Right lobe of liver (tissue), 6 donors: ENCODE results near the gene TSEN34. TPM values are rescaled to one million over a fixed set of nuclear protein-coding genes. Genes with fewer than 3 reads are reported as not detected.

Source experiments
- ATAC-seq, 4 donors: fragments of 200-7000 bp; cut with Tn5 transposase; one replicate each; pipeline ENCODE4 v1.9.1; 2020; ENCODE audit warnings: mild to moderate bottlenecking in 4 of 4, moderate library complexity in 4 of 4
- DNase-seq, 3 donors: peaks; one replicate each; pipeline ENCODE4 v3.0.0-alpha.2; 2020
- H3K27ac ChIP-seq, 3 donors: fragments of 200-600 bp; one replicate each; pipeline ENCODE4 v1.8.0; 2022
- H3K27me3 ChIP-seq, 2 donors: fragments of 200-600 bp; one replicate each; pipeline ENCODE4 v1.8.0; 2022
- H3K36me3 ChIP-seq, 4 donors: fragments of 200-600 bp; sonication (generic) in 1 of 4; one replicate each; pipeline versions ENCODE4 v1.5.1 to v1.8.0; 2017 to 2022; ENCODE audit warnings: control low read depth in 1 of 4
- H3K4me1 ChIP-seq, 4 donors: fragments of 200-600 bp; sonication (generic) in 1 of 4; one replicate each; pipeline versions ENCODE4 v1.5.1 to v1.8.0; 2017 to 2022; ENCODE audit warnings: control low read depth in 1 of 4
- H3K4me3 ChIP-seq, 3 donors: fragments of 200-600 bp; one replicate each; pipeline ENCODE4 v1.8.0; 2022
- H3K9me3 ChIP-seq, 4 donors: fragments of 200-600 bp; sonication (generic) in 1 of 4; one replicate each; pipeline versions ENCODE4 v1.5.1 to v1.8.0; 2017 to 2022; ENCODE audit warnings: control low read depth in 1 of 4
- CTCF ChIP-seq, 4 donors: fragments of 200-600 bp in 3 of 4; fragments of 450-650 bp in 1 of 4; IDR thresholded peaks; one replicate each; pipeline versions ENCODE4 v1.5.1 to v1.8.0; 2016 to 2022; ENCODE audit warnings: antibody characterized with exemption in 4 of 4, mild to moderate bottlenecking in 2 of 4
- POLR2A ChIP-seq: fragments of 450-650 bp; IDR thresholded peaks from one replicate; pipeline ENCODE4 v1.6.1; 2017; ENCODE audit warnings: antibody characterized with exemption, mild to moderate bottlenecking
- WGBS: methylation state at CpG from one replicate; pipeline ENCODE4 v1.1.6; 2018; ENCODE audit warnings: low coverage, low lambda C conversion rate; ENCODE audit not compliant: insufficient coverage; ENCODE audit errors: missing lambda C conversion rate; 5-methylcytosine and 5-hydroxymethylcytosine counted together
- intact Hi-C, 2 donors: fragments of 100-400 bp; cut with DNase I; formaldehyde crosslinking; loops; one replicate each; pipeline versions ENCODE4 v1.11.2 to v1.14.1; 2022
- total RNA-seq, 6 experiments: library from RNA; depleted of rRNA in 2 of 6; stranded (reverse); fragments of >200 nt in 2 of 6; fragmentation: NEBNext Ultra II Directional in 3 of 6; extraction: Animal tissue kit (Norgen Biotek cat#: 25700) in 3 of 6; gene quantifications; one replicate each; pipeline versions ENCODE4 v1.1.0 to v1.2.4, GENCODE V29; 2016 to 2023
- donor health status: DM: no; HTN: yes; CAD: no.
- donor health status: DM: no; HTN: no; CAD: no.
- donor health status: DM: no; HTN: no; CAD: no.
- donor health status: DM: no; HTN: yes; CAD: no.
- donor health status: DM: no; HTN: yes; CAD: no.

TSEN34 gene
- total RNA-seq, 6 experiments from 2014 or later: 11.8 to 31.9 (median 17.9) TPM

- ATAC-seq (peak; percentile 4 to 32 (median 17)), DNase-seq (peak in 1 of 3 donors; percentile 55)
- WGBS: 64% methylated on average over 5 of the region's 7 CpGs
- H3K27ac ChIP-seq: peak overlapping the region in 2 of 3 donors; percentile 62 to 88
- intact Hi-C loops: no loop called here
- H3K4me1 ChIP-seq: peaks cover 0 to 21% (median 11%) of the 10 kb centered on the region in 4 donors
- TF ChIP-seq CTCF (IDR thresholded peaks at IDR 0.05) (no peak), POLR2A (no peak)
- H3K4me3 ChIP-seq: no peak overlapping the region
- no peaks in the 10 kb centered on the region for H3K27me3 ChIP-seq
- H3K36me3 ChIP-seq: peaks cover 0 to 28% (median 12%) of the 10 kb centered on the region in 4 donors
- no peaks in the 10 kb centered on the region for H3K9me3 ChIP-seq
Observed at GRCh38 chr19:54196536-54196935, 5.4 kb downstream of the TSEN34 start.

GRCh38 chr19:54197121-54197520, 6.0 kb downstream of the TSEN34 start:
- H3K27me3 ChIP-seq: no peaks in the 10 kb centered on the region
- peaks cover 0 to 22% (median 11%) of the 10 kb centered on the region in 4 donors for H3K4me1 ChIP-seq
- intact Hi-C loops: no loop called here
- H3K36me3 ChIP-seq: peaks cover 3 to 34% (median 13%) of the 10 kb centered on the region in 4 donors
- 43% methylated on average over 3 of the region's 3 CpGs for WGBS
- no peak overlapping the region for H3K4me3 ChIP-seq
- no peaks in the 10 kb centered on the region for H3K9me3 ChIP-seq
- DNase-seq: peak in 1 of 3 donors; percentile 14
- peak overlapping the region in 2 of 3 donors; percentile 62 to 88 for H3K27ac ChIP-seq
- no peak for ATAC-seq
- TF ChIP-seq POLR2A (no peak), CTCF (IDR thresholded peaks at IDR 0.05) (no peak)

- TF ChIP-seq POLR2A (no peak), CTCF (IDR thresholded peaks at IDR 0.05) (no peak)
- Histone ChIP-seq H3K27me3 (no peaks in the 10 kb centered on the region), H3K4me3 (no peak overlapping the region), H3K9me3 (no peaks in the 10 kb centered on the region), H3K36me3 (peaks cover 5 to 36% (median 14%) of the 10 kb centered on the region in 4 donors), H3K4me1 (peaks cover 0 to 43% (median 21%) of the 10 kb centered on the region in 4 donors), H3K27ac (peak overlapping the region in 1 of 3 donors; percentile 86)
- intact Hi-C loops: no loop called here
- ATAC-seq: no peak
- no peak for DNase-seq
- WGBS: 88% methylated on average over 11 of the region's 16 CpGs
Observed at GRCh38 chr19:54199401-54199800, 8.3 kb downstream of the TSEN34 start.

GRCh38 chr19:54201172-54201701, 10.1 kb downstream of the TSEN34 start:
- ATAC-seq: peak in 2 of 4 donors; percentile 0
- Histone ChIP-seq H3K4me3 (peak overlapping the region; percentile 65 to 71 (median 69)), H3K36me3 (peaks cover 9 to 50% (median 27%) of the 10 kb centered on the region in 4 donors), H3K27ac (peak overlapping the region; percentile 86 to 95 (median 94)), H3K4me1 (peaks cover 0 to 60% (median 31%) of the 10 kb centered on the region in 4 donors), H3K27me3 (no peaks in the 10 kb centered on the region), H3K9me3 (no peaks in the 10 kb centered on the region)
- DNase-seq: peak in 1 of 3 donors; percentile 57
- intact Hi-C loops: no loop called here
- 0% methylated on average over 12 of the region's 28 CpGs for WGBS
- TF ChIP-seq POLR2A: no peak
- TF ChIP-seq CTCF (IDR thresholded peaks at IDR 0.05): no peak
